COLO668 (cell line): ENCODE results near the gene AGBL1.
"Not testable (repeated sequence)": the region's sequence is repeated elsewhere in the genome, so short reads cannot be mapped to it uniquely, and the experiment has no call there.

Source experiments
- DNase-seq: peaks from one replicate; lab custom pipeline; 2025; ENCODE audit not compliant: unreplicated experiment; lab: John Stamatoyannopoulos, UW

The AGBL1 gene

DNA sequence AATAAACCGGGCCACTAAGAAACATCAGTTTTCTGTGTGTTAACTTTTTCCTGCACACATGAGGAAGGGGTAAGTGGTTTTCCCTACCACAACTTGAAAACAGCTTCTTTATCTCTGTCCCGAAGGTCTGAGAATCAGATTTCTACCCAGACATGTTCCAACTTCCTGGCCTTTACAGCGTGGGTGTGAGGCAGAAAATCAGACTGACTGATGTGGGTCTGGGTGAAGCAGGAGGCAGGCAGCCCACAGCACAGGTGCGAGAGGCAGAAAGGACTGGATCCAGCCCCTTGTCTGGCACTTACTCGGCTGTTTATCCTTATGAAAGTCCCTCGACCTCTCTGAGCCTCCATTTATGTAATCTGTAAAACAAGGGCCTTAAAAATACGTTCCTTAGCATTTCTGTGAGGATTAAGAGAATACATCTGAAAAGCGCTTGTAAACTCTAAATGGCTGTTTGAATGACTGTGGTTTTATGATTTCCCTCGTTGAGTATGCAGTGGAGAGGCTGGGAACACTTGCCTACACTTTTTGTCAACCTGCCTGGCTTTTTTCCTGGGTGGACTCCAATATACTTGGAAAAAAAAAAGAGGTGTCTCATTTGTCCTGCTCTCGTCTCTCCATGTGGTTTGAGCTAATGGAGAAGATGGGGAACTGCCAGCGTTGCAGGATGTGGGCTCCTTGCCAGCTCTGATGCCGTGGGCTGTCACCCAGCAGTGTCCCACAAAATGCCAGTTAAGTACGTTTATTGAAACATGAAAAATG, 3.1 kb downstream of the AGBL1 start:
- no peak for DNase-seq

DNA sequence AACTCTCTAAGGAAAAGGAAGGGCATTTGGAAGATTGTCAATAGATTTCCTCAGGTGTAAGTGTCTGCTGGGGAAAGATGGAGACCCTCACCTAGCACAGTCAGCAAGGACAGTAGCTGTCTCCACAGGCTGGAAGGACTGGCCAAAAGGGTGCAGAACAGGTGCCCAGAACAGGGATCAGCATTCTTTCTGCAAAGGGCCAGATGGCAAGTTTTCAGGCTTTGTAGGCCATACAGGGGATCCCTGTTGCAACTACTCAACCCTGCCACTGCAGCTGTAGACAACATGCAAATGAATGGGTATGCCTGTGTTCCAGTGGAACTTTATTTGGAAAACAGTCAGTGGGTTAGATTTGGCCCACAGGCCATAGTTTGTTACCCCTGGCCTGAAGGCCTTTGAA, 8.1 kb downstream of the AGBL1 start:
- no peak for DNase-seq

DNA sequence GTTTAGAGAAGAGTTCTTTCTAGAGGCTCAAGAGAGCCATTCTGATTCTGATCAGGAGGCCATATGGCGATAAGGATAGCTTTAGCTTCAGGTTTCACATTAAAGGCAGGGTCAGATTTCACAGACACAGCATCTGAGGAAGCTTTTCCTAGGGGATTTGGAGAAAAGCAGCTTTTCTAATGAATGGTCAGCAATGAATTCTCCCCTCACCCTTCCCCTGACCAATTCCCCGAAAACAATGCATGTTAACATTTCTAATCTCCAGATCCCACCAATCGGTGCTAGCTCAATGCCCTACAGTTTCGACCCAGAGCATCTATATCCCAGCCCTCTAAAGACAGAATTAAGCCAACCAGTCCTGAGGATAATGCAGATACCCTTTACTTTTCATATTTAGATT, 9.8 kb downstream of the AGBL1 start:
- DNase-seq = no peak

DNA sequence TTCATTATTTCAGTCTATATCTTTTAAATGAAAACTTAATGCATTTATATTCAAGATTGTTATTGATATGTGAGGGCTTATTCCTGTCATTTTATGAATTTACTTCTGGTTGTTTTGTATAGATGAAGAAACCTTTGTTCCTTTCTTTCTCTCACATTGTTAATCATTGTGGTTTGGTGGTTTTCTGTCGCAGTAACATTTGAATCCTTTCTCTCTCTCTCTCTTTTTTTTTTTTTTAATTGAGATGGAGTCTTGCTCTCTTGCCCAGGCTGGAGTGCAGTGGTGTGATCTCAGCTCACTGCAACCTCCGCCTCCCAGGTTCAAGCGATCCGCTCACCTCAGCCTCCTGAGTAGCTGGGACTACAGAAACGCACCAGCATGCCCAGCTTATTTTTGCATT, 22.1 kb downstream of the AGBL1 start:
- no peak for DNase-seq

DNA sequence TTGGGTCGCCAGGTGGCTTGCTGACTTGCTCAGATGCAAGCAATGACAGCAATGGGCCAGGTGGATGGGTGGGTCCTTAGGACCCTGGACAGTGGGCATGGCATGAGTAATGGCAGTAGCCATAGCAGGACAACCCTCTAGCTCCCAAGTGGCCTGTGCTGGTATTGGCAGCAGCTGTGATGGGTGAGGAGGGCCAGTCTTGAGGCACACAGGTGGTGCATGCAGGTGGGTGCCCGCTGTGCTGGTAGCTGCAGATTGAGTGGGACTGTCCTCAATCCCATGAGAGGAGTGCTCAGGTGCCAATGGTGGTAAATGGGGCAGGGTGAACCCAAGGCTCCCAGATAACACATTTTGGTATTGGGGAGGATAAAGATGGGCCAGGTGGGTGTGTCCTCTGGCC, 24.2 kb downstream of the AGBL1 start:
- no peak for DNase-seq

DNA sequence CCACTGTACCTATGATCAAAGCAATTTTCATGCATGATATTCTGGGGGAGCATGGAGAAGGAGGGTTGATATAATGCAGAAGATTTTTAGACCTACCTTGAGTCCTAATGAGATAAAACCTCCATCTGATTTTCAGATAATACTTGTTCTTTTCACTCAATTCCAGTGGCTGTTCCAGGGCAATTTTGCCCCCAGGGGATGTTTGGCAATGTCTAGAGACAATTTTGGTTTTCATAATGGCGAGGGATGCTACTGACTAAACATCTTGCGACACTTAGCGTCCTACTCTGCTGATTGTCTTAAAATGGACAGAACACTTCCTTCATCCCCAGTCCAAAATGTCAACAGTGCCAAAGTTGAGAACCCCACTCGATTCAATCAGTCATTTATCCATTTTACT, 26.6 kb downstream of the AGBL1 start:
- no peak for DNase-seq

DNA sequence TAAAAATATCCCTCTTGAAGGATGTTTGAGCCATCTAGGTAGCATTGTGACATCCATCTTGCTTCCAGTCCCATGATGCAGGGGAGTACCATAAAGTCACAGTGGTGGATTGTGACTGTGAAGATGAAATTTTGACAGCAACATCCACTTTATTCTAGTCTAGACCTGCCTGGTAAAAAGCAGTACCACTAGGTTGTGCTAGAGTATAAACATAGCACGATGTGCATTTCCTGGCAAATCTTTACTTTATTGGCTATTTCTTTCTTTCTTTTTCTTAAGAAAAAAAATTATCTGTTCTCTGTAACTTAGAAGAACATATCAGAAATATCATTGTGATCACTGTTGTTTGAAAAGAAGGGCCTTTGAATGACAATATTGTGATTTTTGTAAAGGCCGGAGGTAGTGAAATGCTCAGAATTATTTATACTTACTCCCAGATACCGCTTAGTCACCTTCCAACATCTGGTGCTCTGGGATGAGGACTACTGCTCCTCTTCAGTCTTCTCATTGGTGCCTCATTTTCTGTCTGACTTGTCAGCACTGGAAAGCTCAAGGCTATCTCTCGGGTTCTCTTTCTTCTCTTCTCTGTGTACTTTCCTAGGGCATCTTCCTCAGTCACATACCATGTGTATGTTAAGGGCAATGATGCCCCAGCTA, 35.6 kb downstream of the AGBL1 start:
- no peak for DNase-seq

DNA sequence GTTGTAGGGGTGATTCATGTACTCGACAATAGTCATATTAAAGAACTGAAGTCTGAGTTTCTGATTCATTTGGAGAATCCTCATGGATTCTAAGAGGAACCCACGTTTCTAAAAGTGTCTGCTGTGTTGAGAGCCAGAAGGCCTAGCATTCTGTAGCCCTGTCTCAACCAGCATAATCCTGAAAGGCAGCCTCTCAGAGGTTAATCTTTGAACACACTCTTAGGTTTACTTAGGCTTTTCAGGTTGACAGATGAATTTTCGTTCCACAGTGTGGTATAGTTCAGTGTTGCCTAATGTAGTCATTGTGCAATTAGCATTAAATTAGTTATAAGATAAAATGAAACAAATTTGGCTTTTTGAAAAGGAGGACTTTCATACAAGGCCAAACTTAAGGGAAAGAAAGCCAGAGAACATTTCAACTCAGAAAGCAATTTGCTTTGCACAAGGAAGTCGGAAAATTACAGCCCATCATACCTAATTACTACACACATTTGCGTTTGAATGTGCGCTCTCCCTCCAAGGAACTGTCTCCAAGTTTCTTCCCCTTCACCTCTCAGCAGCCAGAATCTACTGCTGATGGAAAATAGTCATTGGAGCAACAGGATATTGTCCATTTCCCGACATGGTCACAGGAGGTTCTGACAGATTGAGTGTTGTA, 42.0 kb downstream of the AGBL1 start:
- no peak for DNase-seq

DNA sequence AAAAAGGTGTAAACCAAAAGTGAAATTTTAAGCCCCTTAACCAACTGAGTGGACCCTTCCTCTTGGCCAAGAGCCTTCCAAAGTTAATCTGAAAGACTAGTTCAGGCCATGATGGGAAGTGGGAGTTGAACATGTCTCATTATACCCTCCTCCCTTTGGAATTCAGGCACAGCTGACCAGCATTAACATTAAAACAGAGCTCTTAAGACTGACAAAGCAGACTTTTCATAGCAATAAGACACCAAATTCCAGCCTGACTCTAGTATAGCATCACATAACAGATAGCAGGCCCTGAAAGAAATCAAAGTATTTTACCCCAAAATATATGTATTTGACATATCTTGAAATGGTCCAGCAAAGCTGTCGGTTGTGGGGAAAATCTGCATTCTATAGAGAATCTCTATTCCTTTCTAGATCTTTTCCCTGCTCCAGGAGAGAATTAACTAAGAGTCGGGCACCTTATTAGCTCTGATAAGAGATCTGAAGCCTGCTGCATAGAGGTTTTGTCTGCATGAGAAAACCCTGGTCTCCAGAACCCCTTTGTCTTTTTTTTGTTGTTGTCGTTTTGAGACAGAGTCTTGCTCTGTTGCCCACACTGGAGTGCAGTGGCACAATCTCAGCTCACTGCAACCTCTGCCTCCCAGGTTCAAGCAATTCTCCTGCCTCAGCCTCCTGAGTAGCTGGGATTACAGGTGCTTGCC, 43.2 kb downstream of the AGBL1 start:
- DNase-seq = not testable (repeated sequence)

DNA sequence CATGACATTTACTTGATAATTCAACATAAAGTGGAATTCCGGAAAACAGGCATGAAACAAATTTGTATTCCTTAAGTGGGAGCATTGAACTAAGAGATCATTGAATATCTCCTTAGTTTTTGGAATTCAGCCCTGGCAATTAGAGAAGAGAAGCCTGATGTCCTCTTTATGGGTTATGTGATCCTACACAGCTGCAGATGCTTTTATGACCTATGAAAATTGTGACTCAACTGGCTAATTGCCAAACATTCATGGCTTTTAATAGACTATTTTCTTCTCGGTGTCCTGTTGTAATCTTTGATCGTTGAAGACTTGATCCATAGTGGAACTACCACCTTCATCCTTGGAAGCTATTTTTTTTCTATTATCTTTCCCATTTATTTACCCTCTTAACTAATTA, 46.1 kb downstream of the AGBL1 start:
- no peak for DNase-seq

DNA sequence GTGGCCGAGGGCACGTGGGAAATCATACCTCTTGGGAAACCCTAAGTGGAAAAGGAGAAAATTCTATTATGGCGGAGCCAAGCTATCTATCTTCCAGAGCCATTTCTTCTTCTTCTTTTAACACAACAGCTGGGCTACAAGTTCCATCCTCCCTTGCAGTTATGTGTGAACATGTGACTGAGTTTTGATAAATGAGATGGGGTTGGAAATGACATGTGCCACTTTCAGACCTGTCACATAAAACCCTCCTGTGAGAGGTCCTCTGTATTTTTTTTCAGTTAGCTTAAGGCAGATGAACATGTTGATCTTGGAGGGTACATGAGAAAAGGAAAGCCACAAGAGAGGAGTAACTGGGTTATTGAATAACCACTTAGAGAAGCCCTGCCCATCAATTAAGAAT, 47.9 kb downstream of the AGBL1 start:
- DNase-seq = no peak

DNA sequence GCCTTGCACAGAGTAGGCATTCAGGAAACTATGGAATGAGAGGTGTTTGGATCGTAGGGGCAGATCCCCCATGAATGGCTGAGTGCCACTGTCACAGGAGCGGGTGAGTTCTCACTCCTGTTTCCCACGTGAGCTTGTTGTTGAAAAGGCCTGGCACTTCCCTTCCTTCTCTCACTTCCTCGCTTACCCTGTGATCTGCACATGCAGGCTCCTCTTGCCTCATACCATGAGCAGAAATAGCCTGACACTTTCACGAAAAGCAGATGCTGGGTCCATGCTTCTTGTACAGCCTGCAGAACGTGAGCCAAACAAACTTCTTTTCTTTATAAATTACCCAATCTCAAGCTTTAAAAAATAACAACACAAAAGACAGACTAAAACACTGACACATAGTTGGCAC, 55.4 kb downstream of the AGBL1 start:
- DNase-seq = no peak

DNA sequence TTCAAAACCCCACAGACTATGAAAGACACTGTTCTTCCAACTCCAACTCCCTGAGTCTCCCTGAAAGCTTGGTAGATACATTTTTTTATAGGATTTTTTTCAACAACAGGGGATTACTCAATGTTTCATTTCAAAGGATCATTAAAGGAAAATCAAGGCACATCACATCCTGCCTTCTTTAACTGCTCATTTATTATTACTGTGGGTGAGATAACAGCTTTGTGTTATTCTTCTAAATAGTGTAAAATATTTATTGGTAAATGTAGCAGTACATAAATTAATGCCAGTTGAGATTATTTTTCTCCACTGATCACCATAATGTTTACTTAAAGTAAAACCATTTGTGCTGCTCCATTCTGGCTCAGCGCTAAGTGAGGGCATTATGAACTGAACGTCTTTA, 57.2 kb downstream of the AGBL1 start:
- no peak for DNase-seq

DNA sequence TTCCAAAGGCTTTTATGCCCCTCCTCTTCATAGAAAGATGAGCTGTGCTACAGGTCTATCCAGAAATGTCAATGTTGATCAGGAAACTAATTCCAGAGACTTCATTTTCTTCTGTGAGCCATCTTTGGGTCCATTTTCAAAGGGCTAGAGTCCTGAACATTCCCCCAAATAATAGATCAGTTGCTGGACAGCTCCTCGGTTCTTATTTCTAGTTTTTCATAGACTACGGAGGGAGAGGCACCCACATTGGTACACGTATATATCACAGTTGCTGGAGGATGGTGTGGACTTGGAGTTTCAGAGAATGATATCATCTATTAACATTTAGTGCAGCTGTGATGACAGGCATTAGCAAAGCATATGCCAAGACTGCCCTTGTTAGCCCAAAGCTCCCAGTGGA, 59.1 kb downstream of the AGBL1 start:
- DNase-seq = no peak

DNA sequence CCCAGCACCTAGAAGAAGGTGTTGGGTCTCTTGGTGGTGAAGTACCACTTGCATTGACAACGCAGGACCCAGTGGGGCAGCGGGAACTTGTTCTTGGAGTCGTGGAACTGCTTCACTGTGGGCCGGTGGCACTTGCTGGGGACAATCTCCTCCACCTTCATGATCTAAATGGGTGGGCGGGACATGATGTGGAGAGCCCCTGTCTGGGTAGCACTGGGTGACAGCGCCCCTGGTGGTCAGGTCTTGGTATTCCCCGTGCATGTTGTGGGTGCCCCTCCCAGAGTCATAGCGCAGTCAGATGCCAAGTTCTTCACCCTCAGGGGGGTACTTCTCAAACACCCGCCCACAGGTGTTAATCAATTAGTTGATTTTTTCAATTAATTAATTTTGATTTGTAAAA, 60.2 kb downstream of the AGBL1 start:
- DNase-seq = peak; percentile 3

DNA sequence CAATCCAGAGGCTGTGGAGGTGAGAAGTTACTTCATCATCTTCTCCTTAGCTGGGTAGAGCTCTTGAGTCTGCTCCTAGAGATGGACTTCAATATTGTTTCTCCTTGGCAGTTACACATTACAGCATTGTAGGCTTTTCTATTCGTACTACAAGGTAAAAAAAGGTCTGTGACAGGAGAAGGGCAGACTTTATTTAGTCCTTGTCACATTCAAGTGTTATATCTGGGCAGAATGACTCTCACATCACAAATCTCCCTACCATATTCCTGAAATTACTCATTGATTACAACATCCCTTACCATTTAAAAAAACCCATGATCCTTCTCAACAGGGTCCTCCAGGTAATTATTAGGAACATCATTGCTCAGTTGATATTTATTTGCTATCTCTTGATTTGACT, 75.0 kb downstream of the AGBL1 start:
- DNase-seq = no peak

DNA sequence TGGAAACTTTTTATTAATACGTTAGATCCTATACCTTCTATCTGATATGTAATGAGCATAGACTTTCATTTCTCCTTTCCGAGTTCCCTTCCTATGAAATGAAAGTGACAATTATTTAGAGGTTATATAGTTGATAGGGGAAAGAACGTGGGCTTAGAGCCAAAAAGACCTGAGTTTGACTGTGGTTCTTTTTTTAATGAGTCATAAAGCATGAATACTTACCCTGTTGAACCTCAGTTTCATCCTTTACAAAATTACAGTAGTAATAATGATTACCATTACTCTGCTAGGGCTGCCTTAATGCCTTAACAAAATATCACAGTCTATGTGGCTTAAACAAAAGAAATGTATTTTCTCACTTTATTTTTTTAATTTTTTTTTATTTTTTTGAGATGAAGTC, 75.9 kb downstream of the AGBL1 start:
- DNase-seq = no peak

DNA sequence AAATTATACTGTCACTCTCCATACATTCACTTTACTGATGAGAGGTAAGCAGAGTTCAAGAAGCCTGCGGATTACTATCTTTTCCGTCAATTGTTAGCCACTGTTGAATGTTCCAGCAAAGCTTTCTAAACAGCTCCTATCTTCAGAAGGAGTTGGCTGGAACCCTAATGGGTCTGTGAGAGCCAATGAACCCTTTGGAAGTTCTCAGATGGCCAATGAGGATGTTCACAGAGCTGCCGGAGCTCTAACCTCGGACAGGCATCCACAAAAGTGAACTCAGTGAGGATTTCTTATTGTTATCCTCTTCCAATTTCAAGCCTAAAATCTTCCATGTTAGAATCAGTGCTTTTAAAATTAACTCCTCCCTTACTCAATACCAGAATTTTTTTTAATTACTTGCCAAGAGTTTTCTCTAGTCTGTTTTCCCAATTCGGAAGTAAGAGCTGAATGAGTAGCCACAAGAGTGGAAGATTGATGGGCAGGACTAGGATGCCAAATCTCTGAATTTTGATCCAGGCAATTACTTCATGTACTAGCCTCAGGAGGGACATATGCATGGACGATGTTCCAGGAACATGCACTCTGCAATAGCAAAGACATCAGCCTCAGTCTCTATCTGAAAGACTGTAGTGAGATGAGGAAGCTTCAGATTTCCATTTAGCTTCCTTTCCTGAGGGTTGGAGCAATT, 78.1 kb downstream of the AGBL1 start:
- no peak for DNase-seq

DNA sequence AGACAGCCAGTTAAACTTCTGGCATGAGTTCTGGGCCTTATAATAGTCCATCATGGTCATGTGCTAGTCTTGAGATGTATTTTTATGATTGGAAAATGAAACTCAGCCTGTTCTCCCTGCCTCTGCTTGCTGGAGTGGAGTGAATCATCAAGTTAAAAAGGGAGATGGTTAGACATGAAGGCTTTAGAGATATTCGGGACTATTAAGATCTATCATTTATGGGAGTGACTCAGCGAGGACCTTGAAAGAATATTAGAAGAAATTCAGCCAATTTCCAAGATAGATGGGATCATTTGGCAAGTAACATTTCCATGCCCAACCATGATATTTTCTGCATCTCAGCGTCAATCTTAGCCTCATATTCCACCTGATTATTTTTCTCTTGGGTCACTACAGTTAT, 79.8 kb downstream of the AGBL1 start:
- no peak for DNase-seq

DNA sequence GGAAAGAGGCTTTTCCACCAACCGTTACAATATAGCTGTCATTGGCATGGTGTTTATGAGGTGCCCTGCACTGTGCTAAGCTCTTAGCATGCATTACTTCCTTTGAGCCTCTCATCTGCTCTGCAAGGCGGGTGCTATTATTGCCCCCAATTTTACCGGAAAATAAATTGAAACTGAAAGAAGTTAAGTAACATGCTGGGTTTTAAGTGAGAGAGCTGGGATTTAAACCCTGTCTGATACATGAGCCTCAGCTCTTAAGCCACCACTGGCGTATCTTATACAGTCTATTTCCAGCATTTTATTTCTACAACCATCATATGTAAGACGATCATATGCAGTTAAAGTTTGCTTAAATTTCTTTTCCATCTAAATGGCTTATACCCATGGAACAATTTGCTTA, 81.6 kb downstream of the AGBL1 start:
- no peak for DNase-seq

DNA sequence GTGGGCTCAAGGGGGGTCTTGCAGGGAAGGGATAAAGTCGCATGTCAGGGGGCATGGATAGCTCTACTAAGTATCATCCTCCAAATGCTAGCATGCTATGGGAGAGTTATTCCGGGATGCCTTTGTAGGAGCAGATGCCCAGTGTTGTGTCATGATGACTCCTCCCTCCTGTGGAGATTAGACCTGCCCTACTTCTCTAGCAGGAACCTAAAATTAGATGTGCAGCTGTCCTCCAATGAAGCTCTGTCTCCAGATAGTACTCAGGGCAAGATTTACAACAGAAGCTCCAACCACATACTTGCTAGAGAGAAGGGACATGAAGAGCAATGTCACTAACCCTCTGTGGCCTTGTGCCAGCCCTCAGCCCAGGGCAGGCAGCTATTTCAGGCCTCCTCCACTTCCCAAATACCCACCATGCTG, 82.5 kb downstream of the AGBL1 start:
- DNase-seq = no peak
